Ovary (tissue), 9 donors: Measurements from ENCODE around the gene RGS9. TPM values are rescaled to one million over a fixed set of nuclear protein-coding genes. Genes with fewer than 3 reads are reported as not detected.
A peak's percentile ranks its signal among the peaks of the same experiment; 100 is the strongest.

Source experiments
- DNase-seq, 5 donors: peaks; one replicate each; pipeline ENCODE4 v3.0.0-alpha.2; 2019 to 2020
- H3K27ac ChIP-seq, 2 donors: fragments of 200-600 bp; one replicate each; pipeline versions ENCODE4 v1.5.1 to v1.8.0; 2019 to 2022
- H3K27me3 ChIP-seq: fragments of 200-600 bp; one replicate; pipeline ENCODE4 v1.8.0; 2022
- H3K36me3 ChIP-seq: fragments of 200-600 bp; sonication (generic); one replicate; pipeline ENCODE4 v1.5.1; 2019
- H3K4me1 ChIP-seq: one replicate; pipeline ENCODE4 v1.8.1; 2013; ENCODE audit warnings: mild to moderate bottlenecking, moderate library complexity; ENCODE audit not compliant: insufficient read depth
- H3K4me3 ChIP-seq: fragments of 200-600 bp; sonication (generic); one replicate; pipeline ENCODE4 v1.5.1; 2017
- H3K9me3 ChIP-seq, 2 donors: fragments of 200-600 bp in 1 of 2; sonication (generic) in 1 of 2; one replicate each; pipeline versions ENCODE4 v1.5.1 to v1.8.1; 2013 to 2019; ENCODE audit warnings: mild to moderate bottlenecking in 1 of 2, moderate library complexity in 1 of 2
- CTCF ChIP-seq, 3 donors: fragments of 450-650 bp in 2 of 3; fragments of 200-600 bp in 1 of 3; IDR thresholded peaks; one replicate each; pipeline versions ENCODE4 v1.5.1 to v1.8.0; 2016 to 2022; ENCODE audit warnings: antibody characterized with exemption in 3 of 3, mild to moderate bottlenecking in 1 of 3
- EP300 ChIP-seq: sonication (generic); formaldehyde crosslinking; IDR thresholded peaks from one replicate; pipeline ENCODE4 v1.6.1; 2017; ENCODE audit warnings: antibody characterized with exemption
- POLR2A ChIP-seq: fragments of 450-650 bp; IDR thresholded peaks from one replicate; pipeline ENCODE4 v1.6.1; 2017; ENCODE audit warnings: antibody characterized with exemption, mild to moderate bottlenecking, moderate library complexity
- WGBS, 3 donors: extraction: QIAGEN DNeasy Blood & Tissue Kit in 1 of 3; methylation state at CpG; one replicate each; pipeline versions ENCODE4 v1.1.5 to v1.1.7; 2013 to 2017; 5-methylcytosine and 5-hydroxymethylcytosine counted together
- intact Hi-C, 4 donors: fragments of 100-400 bp; cut with DNase I; formaldehyde crosslinking; loops; one replicate each; pipeline versions ENCODE4 v1.11.0 to v1.15.1; 2022 to 2023
- polyA plus RNA-seq, 2 donors: library from polyadenylated mRNA; stranded (reverse); fragments of 200-250 nt in 1 of 2; fragments of 350-450 nt in 1 of 2; fragmentation: Illumina TruSeq in 1 of 2; extraction: RNeasy Lipid Tissue Mini Kit (QIAGEN cat#74804) in 1 of 2; gene quantifications; one replicate each; pipeline ENCODE4 v1.2.3, GENCODE V29; 2013 to 2014
- total RNA-seq, 7 donors: library from RNA; depleted of rRNA in 2 of 7; stranded (reverse); fragments of >200 nt in 2 of 7; fragmentation: NEBNext Ultra II Directional in 3 of 7; extraction: Animal tissue kit (Norgen Biotek cat#: 25700) in 3 of 7; gene quantifications; one replicate each; pipeline versions ENCODE4 v1.1.0 to v1.2.4, GENCODE V29; 2016 to 2023
- donor health status: DM: no; HTN: no; CAD: no; lungs with moderate emphysema.
- donor health status: DM: no; HTN: no; CAD: no.
- donor health status: Bipolar disorder and iron deficiency.
- donor health status: DM: yes; HTN: yes; CAD: no.
- donor health status: DM: no; HTN: no; CAD: no.
- donor health status: DM: yes; HTN: yes; CAD: no.

The RGS9 gene
- total and polyA plus RNA-seq, 9 donors: 5.3 to 15.7 (median 9.1) TPM

GRCh38 chr17:65099941-65100315 is 37.2 kb upstream of the RGS9 start:
- peak overlapping the region in 1 of 2 donors; percentile 69 for H3K27ac ChIP-seq
- H3K9me3 ChIP-seq: no peaks in the 10 kb centered on the region
- peaks cover 1% of the 10 kb centered on the region for H3K4me1 ChIP-seq
- no peak for TF ChIP-seq POLR2A
- TF ChIP-seq EP300: no peak
- no peak for TF ChIP-seq CTCF (IDR thresholded peaks at IDR 0.05)
- peak overlapping the region; percentile 50 for H3K4me3 ChIP-seq
- DNase-seq: no peak
- H3K27me3 ChIP-seq: no peaks in the 10 kb centered on the region
- H3K36me3 ChIP-seq: no peaks in the 10 kb centered on the region
- 65 to 69% (median 65%) methylated on average over 5 of the region's 5 CpGs for WGBS, 3 donors
- intact Hi-C loops: loop anchor here (2.0 to 10.0 kb wide), 5 partner anchors 43 to 135 kb away; partner anchors contain the start of gene GNA13 (in 3 of the 4)

DNA sequence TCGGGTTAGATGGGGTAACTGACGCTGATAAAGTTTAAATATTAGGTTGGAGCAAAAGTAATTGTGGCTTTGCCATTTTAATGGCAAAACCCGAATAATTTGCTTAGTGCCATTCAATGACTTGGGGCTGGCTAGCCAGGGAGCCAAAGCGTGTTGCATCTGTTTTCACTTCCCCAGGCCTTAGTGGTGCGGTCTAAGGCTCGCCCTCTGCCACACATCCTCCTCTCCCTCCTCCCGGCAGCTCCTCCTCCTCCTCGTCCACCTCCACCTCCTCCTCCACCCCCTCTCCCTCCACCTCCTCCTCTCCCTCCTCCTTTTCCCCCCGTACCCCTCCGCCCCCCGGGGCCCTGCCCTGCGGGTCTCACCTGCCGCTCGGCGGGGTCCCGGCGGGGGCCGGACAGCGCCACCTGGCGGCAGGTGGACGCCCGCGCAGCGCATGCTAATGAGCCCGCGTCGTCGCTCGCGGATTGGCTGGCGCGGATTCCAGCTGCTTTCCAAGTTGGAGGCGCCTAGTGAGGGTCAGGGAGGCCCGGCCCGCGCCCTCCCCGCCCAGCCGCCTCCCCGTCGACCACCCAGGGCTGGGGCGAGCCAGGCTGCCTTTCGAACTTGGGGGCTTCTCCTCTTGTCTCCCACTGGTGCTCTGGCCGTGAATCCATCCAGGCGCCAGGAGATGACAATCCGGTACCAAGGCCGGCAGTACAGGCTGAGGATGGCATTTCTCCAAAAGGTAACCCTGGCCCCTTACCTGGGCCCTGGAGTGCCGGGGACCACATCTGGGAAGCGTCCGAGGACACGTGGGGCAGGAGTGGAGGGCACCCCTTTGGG is 36.6 kb upstream of the RGS9 start:
- DNase-seq: peak; percentile 88 to 94 (median 91)
- H3K27me3 ChIP-seq: no peaks in the 10 kb centered on the region
- peaks cover 3% of the 10 kb centered on the region for H3K4me1 ChIP-seq
- WGBS, 3 donors: 5 to 7% (median 5%) methylated on average over 37 to 50 of the region's 50 CpGs
- TF ChIP-seq EP300 (no peak), CTCF (IDR thresholded peaks at IDR 0.05) (peak; percentile 86 to 96 (median 92)), POLR2A (no peak)
- H3K4me3 ChIP-seq: peak overlapping the region; percentile 50
- intact Hi-C loops: loop anchor here (2.0 to 10.0 kb wide), 5 partner anchors 43 to 136 kb away; partner anchors contain the start of gene GNA13 (in 3 of the 4)
- no peaks in the 10 kb centered on the region for H3K9me3 ChIP-seq
- H3K27ac ChIP-seq: peak overlapping the region; percentile 41 to 69
- H3K36me3 ChIP-seq: no peaks in the 10 kb centered on the region

DNA sequence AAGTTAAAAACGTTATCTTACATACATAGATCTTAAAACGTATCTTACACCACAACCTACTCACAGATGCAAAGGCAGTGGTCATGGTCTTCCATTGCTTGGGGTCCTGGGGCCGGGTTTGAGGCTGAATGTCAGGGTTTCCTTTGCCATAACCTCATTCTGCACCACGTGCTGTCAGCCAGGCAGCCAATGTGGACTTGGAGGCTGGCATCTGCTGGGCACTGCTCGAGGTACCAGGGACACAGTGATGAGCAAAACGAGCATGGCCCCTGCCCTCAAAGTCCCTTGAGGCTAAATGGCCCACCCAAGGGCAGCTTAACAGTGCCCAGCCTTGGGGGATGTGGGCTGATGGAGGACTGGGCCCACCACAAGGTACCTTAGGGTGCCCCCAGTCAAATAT is 35.8 kb upstream of the RGS9 start:
- H3K27ac ChIP-seq: peak overlapping the region in 1 of 2 donors; percentile 69
- H3K27me3 ChIP-seq: no peaks in the 10 kb centered on the region
- no peak for DNase-seq
- intact Hi-C loops: loop anchor here (2.0 to 10.0 kb wide), 5 partner anchors 44 to 137 kb away; partner anchors contain the start of gene GNA13 (in 3 of the 4)
- H3K4me3 ChIP-seq: peak overlapping the region; percentile 50
- WGBS, 3 donors: 61 to 76% (median 66%) methylated on average over 6 of the region's 6 CpGs
- TF ChIP-seq CTCF (IDR thresholded peaks at IDR 0.05) (no peak), EP300 (no peak), POLR2A (no peak)
- H3K9me3 ChIP-seq: no peaks in the 10 kb centered on the region
- H3K4me1 ChIP-seq: peaks cover 3% of the 10 kb centered on the region
- no peaks in the 10 kb centered on the region for H3K36me3 ChIP-seq

GRCh38 chr17:65102235-65102634 is 34.9 kb upstream of the RGS9 start:
- 78 to 91% (median 88%) methylated on average over 5 of the region's 5 CpGs for WGBS, 3 donors
- H3K36me3 ChIP-seq: no peaks in the 10 kb centered on the region
- H3K9me3 ChIP-seq: no peaks in the 10 kb centered on the region
- TF ChIP-seq CTCF (IDR thresholded peaks at IDR 0.05) (no peak), POLR2A (no peak), EP300 (no peak)
- H3K4me1 ChIP-seq: peaks cover 5% of the 10 kb centered on the region
- H3K27me3 ChIP-seq: no peaks in the 10 kb centered on the region
- H3K27ac ChIP-seq: no peak overlapping the region
- no peak for DNase-seq
- no peak overlapping the region for H3K4me3 ChIP-seq
- intact Hi-C loops: loop anchor here (5.0 to 10.0 kb wide), 4 partner anchors 45 to 137 kb away; partner anchors contain the start of gene GNA13 (in 2 of the 4)
